ENCODE data around the gene PID1.

DNA sequence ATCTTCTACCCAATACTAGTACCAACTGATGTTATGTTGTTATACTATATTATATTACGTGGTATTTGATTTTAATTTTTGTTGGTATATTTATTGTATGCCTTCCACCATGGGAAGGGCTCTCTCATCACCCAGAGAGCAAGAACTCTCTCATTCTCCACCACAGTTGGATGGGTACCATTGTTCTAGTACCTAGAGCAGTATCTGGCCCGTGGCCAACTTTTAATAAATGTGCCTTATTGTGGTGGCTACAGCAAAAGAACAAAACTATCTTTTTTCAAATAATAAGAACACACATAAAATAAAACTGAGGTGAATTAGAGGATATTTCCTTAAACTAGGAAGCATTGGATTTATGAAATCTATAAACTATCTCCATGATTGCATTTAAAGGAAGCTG is 71.8 kb downstream of the PID1 start:
- TF ChIP-seq, protein P1, sequence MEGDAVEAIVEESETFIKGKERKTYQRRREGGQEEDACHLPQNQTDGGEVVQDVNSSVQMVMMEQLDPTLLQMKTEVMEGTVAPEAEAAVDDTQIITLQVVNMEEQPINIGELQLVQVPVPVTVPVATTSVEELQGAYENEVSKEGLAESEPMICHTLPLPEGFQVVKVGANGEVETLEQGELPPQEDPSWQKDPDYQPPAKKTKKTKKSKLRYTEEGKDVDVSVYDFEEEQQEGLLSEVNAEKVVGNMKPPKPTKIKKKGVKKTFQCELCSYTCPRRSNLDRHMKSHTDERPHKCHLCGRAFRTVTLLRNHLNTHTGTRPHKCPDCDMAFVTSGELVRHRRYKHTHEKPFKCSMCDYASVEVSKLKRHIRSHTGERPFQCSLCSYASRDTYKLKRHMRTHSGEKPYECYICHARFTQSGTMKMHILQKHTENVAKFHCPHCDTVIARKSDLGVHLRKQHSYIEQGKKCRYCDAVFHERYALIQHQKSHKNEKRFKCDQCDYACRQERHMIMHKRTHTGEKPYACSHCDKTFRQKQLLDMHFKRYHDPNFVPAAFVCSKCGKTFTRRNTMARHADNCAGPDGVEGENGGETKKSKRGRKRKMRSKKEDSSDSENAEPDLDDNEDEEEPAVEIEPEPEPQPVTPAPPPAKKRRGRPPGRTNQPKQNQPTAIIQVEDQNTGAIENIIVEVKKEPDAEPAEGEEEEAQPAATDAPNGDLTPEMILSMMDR (IDR thresholded peaks at IDR 0.05; ENCODE audit: low read depth, low read length), result no peak
- TF ChIP-seq POLR2A (IDR thresholded peaks at IDR 0.05; ENCODE audit: extremely low read depth, insufficient read length) (no peak), MYC (IDR thresholded peaks at IDR 0.05; ENCODE audit: low read depth, low read length) (no peak)
- TF ChIP-seq, protein P2, sequence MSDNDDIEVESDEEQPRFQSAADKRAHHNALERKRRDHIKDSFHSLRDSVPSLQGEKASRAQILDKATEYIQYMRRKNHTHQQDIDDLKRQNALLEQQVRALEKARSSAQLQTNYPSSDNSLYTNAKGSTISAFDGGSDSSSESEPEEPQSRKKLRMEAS (IDR thresholded peaks at IDR 0.05; ENCODE audit: low read depth, low read length), result no peak

Measured in NB4 (cell line).